Stimulated activated CD8-positive, alpha-beta memory T cell treated with anti-CD3 and anti-CD28 coated beads, Interleukin-4, amount 100 ng/mL, for 1 hour (primary cell): ENCODE results near the gene PRPF40A.
A peak's percentile ranks its signal among the peaks of the same experiment; 100 is the strongest.

Source experiments
- DNase-seq, 2 donors: peaks; one replicate each; pipeline ENCODE4 v3.0.0-alpha.2; 2020; ENCODE audit warnings: low read depth in 2 of 2, low spot score in 1 of 2

PRPF40A gene

DNA sequence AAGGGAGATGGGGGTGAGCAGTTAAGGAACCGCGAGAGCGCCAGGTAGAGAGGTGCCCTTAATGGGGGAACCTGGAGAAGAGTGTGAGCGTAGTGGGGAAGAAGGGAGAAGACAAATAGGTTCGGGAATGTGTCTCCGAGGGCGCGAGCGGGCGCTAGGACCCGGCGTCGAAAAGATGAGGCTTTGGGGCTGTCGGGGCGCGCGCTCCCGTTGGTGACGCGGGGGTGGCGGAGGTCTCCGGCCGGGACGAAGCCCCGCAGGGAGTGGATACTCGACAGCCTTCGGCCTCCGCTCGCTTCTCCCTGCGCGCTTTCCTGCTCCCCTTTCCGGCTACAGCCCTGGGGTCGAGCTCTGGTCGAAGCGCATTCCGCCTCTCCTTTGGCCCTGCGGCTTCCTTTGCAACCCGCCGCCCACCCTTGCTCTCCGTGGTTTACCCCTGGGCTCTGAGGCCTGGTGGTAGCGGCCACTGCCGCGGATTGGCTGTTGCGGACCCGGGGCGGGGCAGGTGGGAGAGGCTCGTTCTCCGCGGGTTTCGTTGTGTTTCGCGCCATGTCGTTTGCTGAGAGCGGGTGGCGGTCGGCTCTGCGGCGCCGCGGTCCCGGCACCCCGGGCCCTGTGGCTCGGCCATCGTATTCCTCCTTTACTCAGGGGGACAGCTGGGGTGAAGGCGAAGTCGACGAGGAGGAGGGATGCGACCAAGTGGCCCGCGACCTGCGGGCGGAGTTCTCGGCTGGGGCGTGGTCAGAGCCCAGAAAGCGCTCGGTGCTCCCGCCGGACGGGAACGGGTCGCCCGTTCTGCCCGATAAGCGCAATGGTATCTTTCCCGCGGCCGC lies 1.0 kb upstream of the PRPF40A start, which contains the start of gene ARL6IP6:
ARL6IP6 (plus strand) TSS at position 545 of the 833 bp plus-strand sequence; CDS start at position 550, 5 bp downstream.
- DNase-seq = peak; percentile 82 to 88

- DNase-seq = peak in 1 of 2 donors; percentile 4
These were observed 445 bp downstream of the PRPF40A start for GRCh38 chr2:152716805-152717227.

GRCh38 chr2:152715854-152716428 lies 1.3 kb downstream of the PRPF40A start:
- no peak for DNase-seq

GRCh38 chr2:152715112-152715511 lies 2.1 kb downstream of the PRPF40A start:
- no peak for DNase-seq

GRCh38 chr2:152710713-152711112 lies 6.5 kb downstream of the PRPF40A start:
- no peak for DNase-seq

GRCh38 chr2:152708742-152709141 lies 8.5 kb downstream of the PRPF40A start:
- DNase-seq = no peak

DNA sequence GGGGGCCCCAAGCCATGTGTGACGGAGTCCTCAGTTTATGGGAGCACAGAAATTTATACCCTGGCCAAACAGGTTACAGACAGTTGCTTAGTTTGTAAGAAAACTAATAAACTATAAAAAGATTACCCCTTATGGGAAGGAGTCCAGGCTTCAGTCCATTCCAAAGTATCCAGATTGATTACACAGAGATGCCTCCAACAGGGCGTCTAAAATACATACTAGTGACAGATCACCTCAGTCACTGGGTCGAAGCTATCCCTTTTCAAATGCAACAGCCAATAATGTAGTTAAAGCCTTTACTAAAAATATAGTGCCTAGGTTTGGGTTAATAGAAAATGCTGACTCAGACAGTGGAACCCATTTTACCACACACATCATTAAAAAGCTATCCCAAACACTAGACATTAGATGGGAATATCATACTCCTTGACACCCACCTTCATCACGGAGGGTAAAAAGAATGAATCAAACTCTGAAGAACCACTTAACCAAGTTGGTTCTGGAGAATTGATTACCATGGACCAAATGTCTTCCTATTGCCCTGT lies 10.7 kb downstream of the PRPF40A start:
- DNase-seq = no peak

- DNase-seq = no peak
These were observed 16.1 kb downstream of the PRPF40A start for GRCh38 chr2:152701198-152701597.

DNA sequence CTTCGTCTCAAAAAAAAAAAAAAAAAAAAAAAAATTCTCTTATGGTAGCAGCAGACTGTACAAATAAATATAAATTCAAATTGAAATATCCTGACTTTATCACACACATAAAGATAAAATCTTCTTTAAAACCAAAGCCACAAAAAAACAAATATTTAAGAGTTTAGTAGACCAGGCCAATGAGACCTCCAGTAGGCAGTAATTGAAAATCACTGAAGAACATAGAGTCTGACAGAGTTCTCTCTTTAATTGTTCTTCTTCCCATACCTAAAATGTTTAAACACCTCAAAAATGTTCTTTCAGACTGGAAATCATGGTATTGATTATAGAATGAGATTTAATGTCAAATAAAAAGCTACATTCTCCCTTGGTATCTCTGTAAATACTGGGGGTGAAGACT lies 20.8 kb downstream of the PRPF40A start:
- no peak for DNase-seq

DNA sequence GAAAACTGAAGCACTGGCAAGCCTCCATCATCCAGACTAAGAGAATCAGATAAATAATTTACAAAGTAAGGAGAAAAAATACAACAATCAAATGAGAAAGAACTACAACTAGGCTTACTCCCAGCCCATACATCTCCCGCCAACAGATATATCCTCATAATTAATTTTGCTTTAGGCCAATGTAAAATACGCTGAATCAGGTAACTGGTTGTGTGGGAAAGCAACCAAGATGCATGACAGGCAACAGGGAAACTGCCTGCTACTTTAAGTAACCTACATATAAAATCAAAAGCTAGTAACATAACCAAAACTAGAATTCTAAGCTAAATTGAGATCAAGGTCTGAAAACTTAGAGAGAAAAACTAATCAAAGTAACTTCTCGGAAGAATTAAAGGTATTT lies 21.5 kb downstream of the PRPF40A start:
- no peak for DNase-seq

GRCh38 chr2:152694161-152694661 lies 23.1 kb downstream of the PRPF40A start:
- no peak for DNase-seq

DNA sequence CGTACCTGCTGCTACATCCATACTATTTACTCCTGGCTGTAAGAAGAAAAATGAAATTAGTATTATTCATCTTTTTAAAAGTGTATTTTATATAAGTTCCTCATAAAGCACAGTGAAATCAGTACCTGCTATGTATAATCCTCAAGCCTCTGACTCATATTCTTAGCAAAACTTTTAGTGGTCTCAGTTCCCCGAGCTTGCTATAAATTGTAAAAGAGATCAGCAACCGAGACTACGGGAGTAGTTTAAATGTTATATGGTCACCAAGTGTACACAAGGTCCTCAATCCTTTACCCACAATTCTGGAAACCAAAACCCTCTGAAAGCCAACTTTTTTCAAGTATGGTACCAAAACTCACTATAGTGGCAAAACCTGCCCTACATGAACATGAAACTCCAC lies 24.2 kb downstream of the PRPF40A start:
- no peak for DNase-seq

DNA sequence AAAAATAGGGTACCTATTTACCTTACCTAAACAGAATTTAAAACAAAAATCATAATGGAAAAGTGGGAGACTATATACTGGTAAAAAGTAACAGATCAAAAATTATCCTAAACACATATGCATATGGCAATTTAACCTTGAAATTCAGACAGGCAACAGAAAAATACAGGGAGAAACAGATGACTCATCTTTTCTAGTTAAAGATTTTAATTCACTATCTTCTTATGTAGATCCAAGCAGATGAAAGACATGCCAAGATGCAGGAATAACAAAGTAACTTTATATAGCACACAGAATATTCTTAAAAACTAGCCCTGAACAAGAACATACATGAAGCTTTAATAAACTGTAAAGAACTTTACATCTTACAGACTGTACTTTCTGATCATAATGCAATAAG lies 30.9 kb downstream of the PRPF40A start:
- no peak for DNase-seq

DNA sequence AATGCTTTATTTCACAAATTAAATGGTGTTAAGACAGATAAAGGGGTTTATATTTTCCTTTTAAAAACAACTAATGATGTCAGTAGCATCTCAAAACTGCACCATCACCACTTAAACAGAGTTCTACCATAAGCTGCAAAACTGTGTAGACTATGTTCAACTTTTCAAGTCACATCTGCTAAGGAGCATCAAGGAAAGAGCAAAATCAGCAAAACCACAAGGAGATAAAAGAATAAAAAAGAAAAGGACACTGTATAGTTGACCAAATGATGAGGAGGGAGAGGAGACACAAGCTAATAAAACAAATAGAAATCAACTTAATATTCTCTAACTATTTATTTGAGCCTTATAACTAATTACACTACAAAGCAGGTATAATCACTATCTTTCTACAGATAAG lies 33.9 kb downstream of the PRPF40A start:
- DNase-seq = no peak

DNA sequence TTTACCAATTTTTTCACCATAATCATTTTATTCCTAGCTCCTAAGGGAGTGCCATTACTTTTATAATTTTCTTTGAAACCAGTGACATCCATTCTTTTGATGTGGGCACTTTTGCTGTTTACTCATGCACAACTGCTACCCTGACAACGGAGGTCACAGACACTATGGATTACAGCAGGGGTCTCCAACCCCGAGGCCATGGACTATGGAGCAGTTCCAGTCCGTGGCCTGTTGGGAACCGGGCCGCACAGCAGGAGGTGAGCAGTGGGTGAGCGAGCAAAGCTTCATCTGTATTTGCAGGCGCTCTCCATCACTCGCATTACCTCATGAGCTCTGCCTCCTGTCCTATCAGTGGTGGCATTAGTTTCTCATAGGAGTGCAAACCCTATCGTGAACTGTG lies 34.6 kb downstream of the PRPF40A start:
- DNase-seq = no peak

- no peak for DNase-seq
These were observed 38.5 kb downstream of the PRPF40A start for GRCh38 chr2:152678808-152679207.

GRCh38 chr2:152676461-152676860 lies 40.8 kb downstream of the PRPF40A start:
- no peak for DNase-seq

DNA sequence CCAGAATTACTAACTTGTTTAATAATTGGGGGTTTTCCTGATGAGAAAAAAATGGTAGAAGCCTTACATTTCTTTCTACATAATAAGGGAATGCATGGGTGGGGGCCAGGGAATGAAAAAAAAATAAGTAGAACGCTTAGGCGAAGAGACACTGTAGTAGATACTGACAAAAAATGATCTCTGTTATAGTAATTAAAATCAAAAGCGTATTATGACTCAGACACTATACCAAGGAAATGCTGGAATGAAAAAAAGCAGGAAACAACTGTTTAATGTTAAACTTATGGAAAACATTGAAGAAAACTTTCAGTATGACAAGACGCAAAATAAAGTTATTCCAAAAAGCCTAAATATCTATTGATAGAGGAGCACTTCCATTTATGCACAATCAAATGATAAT lies 42.9 kb downstream of the PRPF40A start:
- no peak for DNase-seq

- no peak for DNase-seq
These were observed 52.5 kb downstream of the PRPF40A start for GRCh38 chr2:152664725-152665124.

DNA sequence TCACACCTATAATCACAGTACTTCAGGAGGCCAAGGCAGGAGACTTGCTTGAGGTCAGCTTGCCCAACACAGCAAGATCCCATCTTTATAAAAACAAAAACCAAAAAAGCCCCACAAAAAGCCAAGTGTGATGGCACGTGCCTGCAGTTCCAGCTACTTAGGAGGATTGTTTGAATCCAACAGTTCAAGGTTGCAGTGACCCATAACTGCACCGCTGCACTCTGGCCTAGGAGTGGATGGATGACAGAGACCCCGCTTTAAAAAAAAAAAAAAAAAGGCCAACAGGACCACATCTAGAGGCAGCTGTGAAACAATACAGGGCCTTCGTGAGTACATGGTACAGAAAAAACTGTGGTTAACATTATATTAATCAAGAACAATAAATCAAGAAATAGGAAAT lies 56.2 kb downstream of the PRPF40A start:
- no peak for DNase-seq

GRCh38 chr2:152658221-152658620 lies 59.0 kb downstream of the PRPF40A start:
- no peak for DNase-seq

- no peak for DNase-seq
These were observed 60.2 kb downstream of the PRPF40A start for GRCh38 chr2:152657043-152657442.
